GM19193 (cell line): Measurements from ENCODE around the gene SNW1.

Experiments
- POLR2A ChIP-seq: IDR thresholded peaks from 4 replicates; pipeline ENCODE4 v1.6.1; 2011; ENCODE audit not compliant: insufficient read depth, insufficient read length; ENCODE audit errors: extremely low read depth

SNW1 gene

DNA sequence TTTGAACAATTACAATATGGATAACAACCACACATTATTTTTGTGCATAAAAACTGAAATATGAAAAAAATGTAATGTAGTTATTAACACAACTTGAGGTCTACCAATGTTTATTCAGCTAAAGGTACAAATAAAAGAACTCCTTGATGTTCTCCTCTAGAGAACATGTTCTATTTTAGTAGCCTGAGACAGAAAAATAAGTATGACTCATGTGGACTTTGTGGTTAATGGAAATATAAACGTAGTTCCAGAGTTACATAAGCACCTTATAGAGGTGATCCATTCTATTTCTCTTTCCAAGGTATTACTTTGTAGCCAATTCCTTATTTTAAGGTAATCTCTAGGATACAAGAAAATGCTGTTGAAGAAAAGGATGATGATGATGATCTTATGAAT, 78.8 kb downstream of the SNW1 start:
- no peak for TF ChIP-seq POLR2A

- no peak for TF ChIP-seq POLR2A
Measured at GRCh38 chr14:77681196-77682157, 79.5 kb downstream of the SNW1 start.

DNA sequence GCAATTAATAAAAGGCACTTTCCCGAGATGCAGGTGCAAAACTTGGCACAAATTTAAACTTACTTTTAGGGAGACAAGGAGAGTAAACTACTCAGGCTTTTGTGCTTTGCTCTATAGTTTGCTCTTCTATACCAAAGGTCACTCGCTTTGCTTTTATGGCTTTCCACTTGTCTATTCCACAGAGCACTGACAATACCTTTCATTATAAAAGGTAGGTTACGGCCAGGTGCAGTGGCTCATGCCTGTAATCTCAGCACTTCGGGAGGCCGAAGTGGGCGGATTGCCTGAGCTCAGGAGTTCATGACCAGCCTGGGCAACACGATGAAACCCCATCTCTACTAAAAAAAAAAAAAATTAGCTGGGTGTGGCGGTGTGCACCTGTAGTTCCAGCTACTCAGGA, 86.0 kb downstream of the SNW1 start:
- no peak for TF ChIP-seq POLR2A

GRCh38 chr14:77673193-77673592, 87.8 kb downstream of the SNW1 start:
- TF ChIP-seq POLR2A, result no peak
